Activated T-cell treated with anti-CD3 and anti-CD28 coated beads, Interleukin-2, amount 50 U/mL, for 72 hours (primary cell): ENCODE measurements around the gene RHOU. TPM values are rescaled to one million over a fixed set of nuclear protein-coding genes. Genes with fewer than 3 reads are reported as not detected.
A peak's percentile ranks its signal among the peaks of the same experiment; 100 is the strongest.

Experiments used
- ATAC-seq, 2 donors: fragments of 150-1000 bp; cut with Tn5 transposase; replicated peaks in 1 of 2; 2 replicates each; pipeline ENCODE4 v1.10.0; 2021; ENCODE audit warnings: moderate library complexity in 2 of 2, mild to moderate bottlenecking in 1 of 2
- DNase-seq, 2 donors: peaks; one replicate each; pipeline ENCODE4 v3.0.0; 2021 to 2022; ENCODE audit warnings: mixed read lengths in 1 of 2
- H3K27ac Mint-ChIP-seq: one replicate; pipeline ENCODE4 v1.8.0; 2022; ENCODE audit warnings: mild to moderate bottlenecking, moderate library complexity, mixed read lengths
- H3K27me3 Mint-ChIP-seq: one replicate; pipeline ENCODE4 v1.8.0; 2022; ENCODE audit warnings: low read depth, mixed read lengths
- H3K36me3 Mint-ChIP-seq, 2 donors: one replicate each; pipeline ENCODE4 v1.8.0; 2022; ENCODE audit warnings: mixed read lengths in 2 of 2, mild to moderate bottlenecking in 1 of 2; ENCODE audit not compliant: insufficient read depth in 2 of 2
- H3K4me1 Mint-ChIP-seq: one replicate; pipeline ENCODE4 v1.8.0; 2022; ENCODE audit warnings: low read depth, mixed read lengths
- H3K4me3 Mint-ChIP-seq, 2 donors: one replicate each; pipeline ENCODE4 v1.8.0; 2022; ENCODE audit warnings: mild to moderate bottlenecking in 2 of 2, mixed read lengths in 2 of 2, moderate library complexity in 2 of 2
- H3K9me3 Mint-ChIP-seq, 2 donors: one replicate each; pipeline ENCODE4 v1.8.0; 2022; ENCODE audit warnings: mixed read lengths in 2 of 2
- total RNA-seq, 2 donors: library from RNA; stranded (reverse); gene quantifications; one replicate each; pipeline ENCODE4 v1.2.3, GENCODE V29; 2022

Gene RHOU
- total RNA-seq, 2 donors from 2014 or later: 0.70 to 0.88 TPM

- Mint-ChIP-seq H3K27me3 (peaks cover 51% of the 10 kb centered on the region), H3K9me3 (peaks cover 0 to 2% of the 10 kb centered on the region in 2 donors), H3K4me3 (no peak overlapping the region), H3K36me3 (peaks cover 0 to 2% of the 10 kb centered on the region in 2 donors), H3K27ac (no peak overlapping the region), H3K4me1 (peaks cover 12% of the 10 kb centered on the region)
- ATAC-seq: no peak
- DNase-seq: no peak
These were observed 18.6 kb downstream of the RHOU start for GRCh38 chr1:228753786-228754360.

GRCh38 chr1:228754646-228755268 is 19.5 kb downstream of the RHOU start:
- H3K27me3 Mint-ChIP-seq: peaks cover 50% of the 10 kb centered on the region

GRCh38 chr1:228755800-228756199 is 20.5 kb downstream of the RHOU start:
- Mint-ChIP-seq H3K9me3 (peaks cover 0 to 3% of the 10 kb centered on the region in 2 donors), H3K4me3 (no peak overlapping the region), H3K4me1 (peaks cover 12% of the 10 kb centered on the region), H3K36me3 (peaks cover 0 to 2% of the 10 kb centered on the region in 2 donors), H3K27me3 (peaks cover 44% of the 10 kb centered on the region), H3K27ac (no peak overlapping the region)
- ATAC-seq: no peak
- no peak for DNase-seq

More at GRCh38 chr1:228754646-228755268, 19.5 kb downstream of the RHOU start:
- Mint-ChIP-seq H3K27ac (no peak overlapping the region), H3K4me1 (peaks cover 12% of the 10 kb centered on the region), H3K9me3 (peaks cover 0 to 2% of the 10 kb centered on the region in 2 donors), H3K36me3 (peaks cover 0 to 2% of the 10 kb centered on the region in 2 donors), H3K4me3 (no peak overlapping the region)
- no peak for ATAC-seq
- no peak for DNase-seq

- peaks cover 0 to 2% of the 10 kb centered on the region in 2 donors for H3K36me3 Mint-ChIP-seq
- DNase-seq: no peak
- H3K27me3 Mint-ChIP-seq: peaks cover 42% of the 10 kb centered on the region
- H3K9me3 Mint-ChIP-seq: peaks cover 0 to 3% of the 10 kb centered on the region in 2 donors
- ATAC-seq: no peak
- H3K4me1 Mint-ChIP-seq: peaks cover 12% of the 10 kb centered on the region
- no peak overlapping the region for H3K27ac Mint-ChIP-seq
- H3K4me3 Mint-ChIP-seq: no peak overlapping the region
These were observed 21.2 kb downstream of the RHOU start for GRCh38 chr1:228756457-228756856.

- DNase-seq: no peak
- H3K27me3 Mint-ChIP-seq: peaks cover 41% of the 10 kb centered on the region
- H3K9me3 Mint-ChIP-seq: peaks cover 0 to 3% of the 10 kb centered on the region in 2 donors
- H3K4me1 Mint-ChIP-seq: peaks cover 12% of the 10 kb centered on the region
- ATAC-seq: no peak
- no peak overlapping the region for H3K4me3 Mint-ChIP-seq
- H3K36me3 Mint-ChIP-seq: peaks cover 0 to 2% of the 10 kb centered on the region in 2 donors
- no peak overlapping the region for H3K27ac Mint-ChIP-seq
These were observed 23.2 kb downstream of the RHOU start for GRCh38 chr1:228758447-228758846.

GRCh38 chr1:228760979-228761378 is 25.7 kb downstream of the RHOU start:
- H3K36me3 Mint-ChIP-seq: peaks cover 0 to 1% of the 10 kb centered on the region in 2 donors
- H3K9me3 Mint-ChIP-seq: peaks cover 0 to 3% of the 10 kb centered on the region in 2 donors
- peaks cover 24% of the 10 kb centered on the region for H3K27me3 Mint-ChIP-seq
- H3K4me1 Mint-ChIP-seq: peaks cover 12% of the 10 kb centered on the region
- no peak overlapping the region for H3K4me3 Mint-ChIP-seq
- H3K27ac Mint-ChIP-seq: no peak overlapping the region
- ATAC-seq (no peak), DNase-seq (no peak)

- Mint-ChIP-seq H3K4me1 (peaks cover 23% of the 10 kb centered on the region), H3K4me3 (no peak overlapping the region), H3K9me3 (peaks cover 0 to 2% of the 10 kb centered on the region in 2 donors), H3K27me3 (peaks cover 6% of the 10 kb centered on the region), H3K27ac (no peak overlapping the region), H3K36me3 (no peaks in the 10 kb centered on the region)
- no peak for ATAC-seq
- no peak for DNase-seq
These were observed 28.3 kb downstream of the RHOU start for GRCh38 chr1:228763561-228763960.

- no peaks in the 10 kb centered on the region for H3K27me3 Mint-ChIP-seq
- peak in 1 of 2 donors; percentile 26 for ATAC-seq
- no peak for DNase-seq
- no peaks in the 10 kb centered on the region for H3K9me3 Mint-ChIP-seq
- no peak overlapping the region for H3K4me3 Mint-ChIP-seq
- no peaks in the 10 kb centered on the region for H3K36me3 Mint-ChIP-seq
- H3K4me1 Mint-ChIP-seq: peaks cover 23% of the 10 kb centered on the region
- H3K27ac Mint-ChIP-seq: no peak overlapping the region
These were observed 30.1 kb downstream of the RHOU start for GRCh38 chr1:228765168-228765946.

GRCh38 chr1:228766788-228767187 is 31.5 kb downstream of the RHOU start:
- H3K4me3 Mint-ChIP-seq: no peak overlapping the region
- peaks cover 23% of the 10 kb centered on the region for H3K4me1 Mint-ChIP-seq
- no peaks in the 10 kb centered on the region for H3K27me3 Mint-ChIP-seq
- H3K27ac Mint-ChIP-seq: no peak overlapping the region
- H3K36me3 Mint-ChIP-seq: no peaks in the 10 kb centered on the region
- H3K9me3 Mint-ChIP-seq: no peaks in the 10 kb centered on the region
- DNase-seq: no peak
- no peak for ATAC-seq

GRCh38 chr1:228767636-228768354 is 32.5 kb downstream of the RHOU start:
- Mint-ChIP-seq H3K4me1 (peaks cover 23% of the 10 kb centered on the region), H3K36me3 (no peaks in the 10 kb centered on the region), H3K27ac (no peak overlapping the region), H3K4me3 (no peak overlapping the region), H3K27me3 (no peaks in the 10 kb centered on the region), H3K9me3 (no peaks in the 10 kb centered on the region)
- no peak for DNase-seq
- peak in 1 of 2 donors; percentile 53 for ATAC-seq

- DNase-seq (no peak), ATAC-seq (no peak)
- Mint-ChIP-seq H3K27ac (no peak overlapping the region), H3K4me3 (no peak overlapping the region), H3K4me1 (peaks cover 23% of the 10 kb centered on the region), H3K36me3 (no peaks in the 10 kb centered on the region), H3K9me3 (no peaks in the 10 kb centered on the region), H3K27me3 (no peaks in the 10 kb centered on the region)
These were observed 33.2 kb downstream of the RHOU start for GRCh38 chr1:228768355-228769000.

- ATAC-seq (no peak), DNase-seq (no peak)
- Mint-ChIP-seq H3K36me3 (no peaks in the 10 kb centered on the region), H3K9me3 (no peaks in the 10 kb centered on the region), H3K27me3 (peaks cover 5% of the 10 kb centered on the region), H3K4me1 (peaks cover 14% of the 10 kb centered on the region), H3K4me3 (no peak overlapping the region), H3K27ac (no peak overlapping the region)
These were observed 35.5 kb downstream of the RHOU start for GRCh38 chr1:228770779-228771223.
